Ishikawa (cell line): ENCODE data around the gene FOXC2.

Source experiments
- EP300 ChIP-seq: IDR thresholded peaks from 2 replicates; pipeline ENCODE4 v1.6.1; 2012; ENCODE audit warnings: borderline replicate concordance
- TF ChIP-seq, protein P1 (sequence below): IDR thresholded peaks from 2 replicates; pipeline ENCODE4 v1.6.1; 2012; ENCODE audit warnings: low read depth, mild to moderate bottlenecking
- TF ChIP-seq, protein P2 (sequence below): IDR thresholded peaks from 2 replicates; pipeline ENCODE4 v1.6.1; 2012

DNA sequence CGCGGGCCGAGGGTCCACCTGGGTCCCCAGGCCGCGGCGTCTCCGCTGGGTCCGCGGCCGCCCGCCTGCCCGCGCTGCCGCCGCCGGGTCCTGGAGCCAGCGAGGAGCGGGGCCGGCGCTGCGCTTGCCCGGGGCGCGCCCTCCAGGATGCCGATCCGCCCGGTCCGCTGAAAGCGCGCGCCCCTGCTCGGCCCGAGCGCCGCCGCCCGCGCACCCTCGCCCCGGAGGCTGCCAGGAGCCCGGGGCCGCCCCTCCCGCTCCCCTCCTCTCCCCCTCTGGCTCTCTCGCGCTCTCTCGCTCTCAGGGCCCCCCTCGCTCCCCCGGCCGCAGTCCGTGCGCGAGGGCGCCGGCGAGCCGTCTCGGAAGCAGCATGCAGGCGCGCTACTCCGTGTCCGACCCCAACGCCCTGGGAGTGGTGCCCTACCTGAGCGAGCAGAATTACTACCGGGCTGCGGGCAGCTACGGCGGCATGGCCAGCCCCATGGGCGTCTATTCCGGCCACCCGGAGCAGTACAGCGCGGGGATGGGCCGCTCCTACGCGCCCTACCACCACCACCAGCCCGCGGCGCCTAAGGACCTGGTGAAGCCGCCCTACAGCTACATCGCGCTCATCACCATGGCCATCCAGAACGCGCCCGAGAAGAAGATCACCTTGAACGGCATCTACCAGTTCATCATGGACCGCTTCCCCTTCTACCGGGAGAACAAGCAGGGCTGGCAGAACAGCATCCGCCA lies 504 bp downstream of the FOXC2 start:
- TF ChIP-seq, protein P1, sequence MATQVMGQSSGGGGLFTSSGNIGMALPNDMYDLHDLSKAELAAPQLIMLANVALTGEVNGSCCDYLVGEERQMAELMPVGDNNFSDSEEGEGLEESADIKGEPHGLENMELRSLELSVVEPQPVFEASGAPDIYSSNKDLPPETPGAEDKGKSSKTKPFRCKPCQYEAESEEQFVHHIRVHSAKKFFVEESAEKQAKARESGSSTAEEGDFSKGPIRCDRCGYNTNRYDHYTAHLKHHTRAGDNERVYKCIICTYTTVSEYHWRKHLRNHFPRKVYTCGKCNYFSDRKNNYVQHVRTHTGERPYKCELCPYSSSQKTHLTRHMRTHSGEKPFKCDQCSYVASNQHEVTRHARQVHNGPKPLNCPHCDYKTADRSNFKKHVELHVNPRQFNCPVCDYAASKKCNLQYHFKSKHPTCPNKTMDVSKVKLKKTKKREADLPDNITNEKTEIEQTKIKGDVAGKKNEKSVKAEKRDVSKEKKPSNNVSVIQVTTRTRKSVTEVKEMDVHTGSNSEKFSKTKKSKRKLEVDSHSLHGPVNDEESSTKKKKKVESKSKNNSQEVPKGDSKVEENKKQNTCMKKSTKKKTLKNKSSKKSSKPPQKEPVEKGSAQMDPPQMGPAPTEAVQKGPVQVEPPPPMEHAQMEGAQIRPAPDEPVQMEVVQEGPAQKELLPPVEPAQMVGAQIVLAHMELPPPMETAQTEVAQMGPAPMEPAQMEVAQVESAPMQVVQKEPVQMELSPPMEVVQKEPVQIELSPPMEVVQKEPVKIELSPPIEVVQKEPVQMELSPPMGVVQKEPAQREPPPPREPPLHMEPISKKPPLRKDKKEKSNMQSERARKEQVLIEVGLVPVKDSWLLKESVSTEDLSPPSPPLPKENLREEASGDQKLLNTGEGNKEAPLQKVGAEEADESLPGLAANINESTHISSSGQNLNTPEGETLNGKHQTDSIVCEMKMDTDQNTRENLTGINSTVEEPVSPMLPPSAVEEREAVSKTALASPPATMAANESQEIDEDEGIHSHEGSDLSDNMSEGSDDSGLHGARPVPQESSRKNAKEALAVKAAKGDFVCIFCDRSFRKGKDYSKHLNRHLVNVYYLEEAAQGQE = no peak
- TF ChIP-seq EP300 = no peak
- TF ChIP-seq, protein P2, sequence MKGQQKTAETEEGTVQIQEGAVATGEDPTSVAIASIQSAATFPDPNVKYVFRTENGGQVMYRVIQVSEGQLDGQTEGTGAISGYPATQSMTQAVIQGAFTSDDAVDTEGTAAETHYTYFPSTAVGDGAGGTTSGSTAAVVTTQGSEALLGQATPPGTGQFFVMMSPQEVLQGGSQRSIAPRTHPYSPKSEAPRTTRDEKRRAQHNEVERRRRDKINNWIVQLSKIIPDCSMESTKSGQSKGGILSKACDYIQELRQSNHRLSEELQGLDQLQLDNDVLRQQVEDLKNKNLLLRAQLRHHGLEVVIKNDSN = no peak
